A549 treated with AZD9567 at 1 μM for 4 hours (cell line): Measurements from ENCODE around the gene PLGLB2. TPM values are rescaled to one million over a fixed set of nuclear protein-coding genes. Genes with fewer than 3 reads are reported as not detected.

Experiments
- total RNA-seq: library from RNA; stranded (reverse); fragments of 200-300 nt; extraction: Qiagen RNA extraction; gene quantifications from 5 replicates; pipeline ENCODE4 v1.2.3, GENCODE V29; 2022; ENCODE audit not compliant: insufficient read depth

Gene PLGLB2
- total RNA-seq: 0.24 to 0.54 TPM (median 0.34 TPM) in 4 of 5 replicates, not detected in the other

DNA sequence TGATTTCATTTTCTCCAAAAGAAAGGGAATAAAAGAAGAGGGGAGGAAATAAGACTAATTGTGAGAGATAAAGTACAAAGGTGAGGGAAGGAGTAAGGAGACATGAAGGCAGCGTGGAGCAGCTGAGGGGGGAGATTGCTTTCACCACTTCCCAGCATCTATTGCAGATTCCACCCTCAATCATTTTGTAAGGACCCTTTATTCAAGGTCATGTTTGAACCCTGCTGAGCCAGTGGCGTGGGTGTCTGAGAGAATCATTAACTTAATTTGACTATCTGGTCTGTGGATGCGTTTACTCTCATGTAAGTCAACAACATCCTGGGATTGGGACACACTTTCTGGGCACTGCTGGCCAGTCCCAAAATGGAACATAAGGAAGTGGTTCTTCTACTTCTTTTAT lies at the start of gene PLGLB2:
Gene PLGLB2 (plus strand): TSS at position 297 of the 400 bp plus-strand sequence. CDS start 67 bp downstream, at position 364.

Other genes with a start within 250 kb of the PLGLB2 start
- gene RGPD2, start 77.7 kb downstream of the PLGLB2 start, total RNA-seq: 0.23 to 0.37 TPM in 2 of 5 replicates, not detected in the others